Amygdala (tissue), 56 donors: ENCODE data around the gene RFPL2.
A peak's percentile ranks its signal among the peaks of the same experiment; 100 is the strongest.
"Not testable (repeated sequence)": the region's sequence is repeated elsewhere in the genome, so short reads cannot be mapped to it uniquely, and the experiment has no call there.

Source experiments
- DNase-seq, 56 donors: peaks; one replicate each; lab custom pipeline; 2025; lab: John Stamatoyannopoulos, UW

The RFPL2 gene

GRCh38 chr22:32206774-32207758, 2.2 kb upstream of the RFPL2 start:
- peak in 2 of 56 donors; percentile 11 to 23 for DNase-seq

GRCh38 chr22:32205974-32206773, 1.3 kb upstream of the RFPL2 start:
- DNase-seq, result no peak

GRCh38 chr22:32204040-32204855, 625 bp downstream of the RFPL2 start:
- peak in 5 of 56 donors; percentile 16 to 52 (median 22) for DNase-seq

- peak in 2 of 56 donors; percentile 20 to 24 for DNase-seq
Observed at GRCh38 chr22:32203181-32204039, 1.5 kb downstream of the RFPL2 start.

GRCh38 chr22:32202539-32203180, 2.2 kb downstream of the RFPL2 start:
- DNase-seq, result peak in 6 of 56 donors; percentile 5 to 35 (median 18)

- DNase-seq, result no peak
Observed at GRCh38 chr22:32202161-32202538, 2.7 kb downstream of the RFPL2 start.

GRCh38 chr22:32200752-32201151, 4.1 kb downstream of the RFPL2 start:
- DNase-seq, result no peak

GRCh38 chr22:32199961-32200360, 4.9 kb downstream of the RFPL2 start:
- DNase-seq, result no peak

GRCh38 chr22:32199341-32199740, 5.5 kb downstream of the RFPL2 start:
- no peak for DNase-seq

GRCh38 chr22:32197553-32198226, 7.2 kb downstream of the RFPL2 start:
- DNase-seq, result not testable (repeated sequence)

GRCh38 chr22:32195900-32196299, 9.0 kb downstream of the RFPL2 start:
- not testable (repeated sequence) for DNase-seq

- DNase-seq, result not testable (repeated sequence)
Observed at GRCh38 chr22:32193346-32193745, 11.5 kb downstream of the RFPL2 start.

- not testable (repeated sequence) for DNase-seq
Observed at GRCh38 chr22:32191021-32191420, 13.9 kb downstream of the RFPL2 start.

- DNase-seq, result no peak
Observed at GRCh38 chr22:32185821-32186220, 19.1 kb downstream of the RFPL2 start.

GRCh38 chr22:32183625-32184024, 21.2 kb downstream of the RFPL2 start:
- DNase-seq, result no peak

GRCh38 chr22:32181043-32181442, 23.8 kb downstream of the RFPL2 start:
- DNase-seq, result no peak

GRCh38 chr22:32177221-32177765, 27.6 kb downstream of the RFPL2 start:
- DNase-seq, result no peak
